ENCODE results near the gene KARS1.

GRCh38 chr16:75593825-75594820 lies 53.3 kb downstream of the KARS1 start:
- TF ChIP-seq CTCF (IDR thresholded peaks at IDR 0.05; ENCODE audit: insufficient read depth, low read length, poor library complexity, severe bottlenecking) (no peak), EZH2phosphoT487 (conservative IDR thresholded peaks at IDR 0.05; ENCODE audit: low read length) (no peak)

Measured in SU-DHL-6 (cell line).